GM21786 (cell line): ENCODE measurements around the gene FNDC5.

Experiments used
- ATAC-seq: cut with Tn5 transposase; IDR thresholded peaks from one replicate; pipeline ENCODE4 v1.9.1; 2021; ENCODE audit not compliant: unreplicated experiment

Gene FNDC5

GRCh38 chr1:32898056-32898455, 27.3 kb upstream of the FNDC5 start:
- no peak for ATAC-seq

- no peak for ATAC-seq
Measured at GRCh38 chr1:32897082-32898049, 26.7 kb upstream of the FNDC5 start.

GRCh38 chr1:32896451-32896850, 25.7 kb upstream of the FNDC5 start:
- no peak for ATAC-seq

- no peak for ATAC-seq
Measured at GRCh38 chr1:32895325-32896215, 24.9 kb upstream of the FNDC5 start.

GRCh38 chr1:32894681-32895080, 24.0 kb upstream of the FNDC5 start:
- ATAC-seq, result no peak

- no peak for ATAC-seq
Measured at GRCh38 chr1:32894019-32894600, 23.4 kb upstream of the FNDC5 start.

- ATAC-seq, result no peak
Measured at GRCh38 chr1:32893198-32894018, 22.7 kb upstream of the FNDC5 start.

- no peak for ATAC-seq
Measured at GRCh38 chr1:32892368-32893197, 21.9 kb upstream of the FNDC5 start.

- ATAC-seq, result no peak
Measured at GRCh38 chr1:32891630-32892029, 20.9 kb upstream of the FNDC5 start.

- ATAC-seq, result no peak
Measured at GRCh38 chr1:32891241-32891570, 20.5 kb upstream of the FNDC5 start.

GRCh38 chr1:32890516-32891240, 20.0 kb upstream of the FNDC5 start:
- no peak for ATAC-seq

GRCh38 chr1:32889731-32890278, 19.1 kb upstream of the FNDC5 start:
- ATAC-seq, result no peak

- ATAC-seq, result no peak
Measured at GRCh38 chr1:32888677-32889420, 18.1 kb upstream of the FNDC5 start.

GRCh38 chr1:32888134-32888533, 17.4 kb upstream of the FNDC5 start:
- ATAC-seq, result no peak

- ATAC-seq, result no peak
Measured at GRCh38 chr1:32887623-32888022, 16.9 kb upstream of the FNDC5 start.

GRCh38 chr1:32886828-32887414, 16.2 kb upstream of the FNDC5 start:
- ATAC-seq, result no peak

GRCh38 chr1:32886004-32886827, 15.5 kb upstream of the FNDC5 start, which contains the start of gene HPCA:
HPCA (plus strand) TSS chr1:32886491; CDS start chr1:32888899, 2,408 bp downstream.
- ATAC-seq, result no peak
